K562 (cell line): ENCODE results near the gene TRAPPC1. TPM values are rescaled to one million over a fixed set of nuclear protein-coding genes. Genes with fewer than 3 reads are reported as not detected.

Experiments
- ATAC-seq: fragments of 200-7000 bp; cut with Tn5 transposase; 3 replicates; pipeline ENCODE4 v1.9.1; 2020; ENCODE audit warnings: moderate library complexity
- BruUV-seq: library from RNA; stranded (reverse); fragments of 400-500 nt; replicated peaks from 2 replicates; lab custom pipeline; 2021; lab: Mats Ljungman, UMichigan
- CTCF ChIA-PET: fragments of 300-600 bp; formaldehyde crosslinking; extraction: SDS; loops from one replicate; lab custom pipeline; 2021; ENCODE audit warnings: low intra/inter-chr PET ratio; lab: Yijun Ruan, JAX
- POLR2A ChIA-PET: fragments of 300-600, 350-650 bp; sonication (Branson Sonifier 250); formaldehyde crosslinking; extraction: SDS; loops from one replicate; lab custom pipeline; 2021; ENCODE audit warnings: antibody characterized with exemption, inconsistent platforms; lab: Yijun Ruan, JAX
- DNase-seq, 4 experiments: peaks; one replicate each; pipeline versions ENCODE4 v3.0.0 to v3.0.0-alpha.2; 2011 to 2018; ENCODE audit warnings: low spot score in 3 of 4, mixed read lengths in 3 of 4; ENCODE audit errors: extremely low read depth in 1 of 4
- FAIRE-seq: peaks from 2 replicates; lab custom pipeline; 2011; peaks lifted over from hg19 to GRCh38; lab: Jason Lieb, UNC
- H2AFZ ChIP-seq: 2 replicates; pipeline ENCODE4 v1.6.0; 2011; ENCODE audit warnings: low read depth, low read length, control low read depth, inconsistent platforms
- H3K27ac ChIP-seq: fragments of 200-600 bp; 3 replicates; pipeline ENCODE4 v1.8.0; 2011; ENCODE audit warnings: low read depth, mild to moderate bottlenecking, control low read depth, inconsistent platforms, low read length, moderate library complexity, mixed read lengths; ENCODE audit errors: extremely low read depth
- H3K27me3 ChIP-seq, 2 experiments: fragments of 300-600 bp in 1 of 2; 2 replicates in 1 of 2; 3 replicates in 1 of 2; pipeline versions ENCODE4 v1.6.0 to v1.8.0; 2011; ENCODE audit warnings: inconsistent platforms in 2 of 2, low read length in 2 of 2, mild to moderate bottlenecking in 1 of 2, mixed read lengths in 1 of 2, moderate library complexity in 1 of 2; ENCODE audit not compliant: control insufficient read depth in 2 of 2, insufficient read depth in 2 of 2
- H3K36me3 ChIP-seq: fragments of 300-600 bp; 3 replicates; pipeline ENCODE4 v1.8.0; 2011; ENCODE audit warnings: mild to moderate bottlenecking, low read length, inconsistent platforms; ENCODE audit not compliant: control insufficient read depth, insufficient read depth
- H3K4me1 ChIP-seq, 2 experiments: fragments of 200-600 bp in 1 of 2; replicated peaks in 1 of 2; 2 replicates in 1 of 2; 3 replicates in 1 of 2; pipeline versions ENCODE4 v1.5.1 to v1.8.0; 2011; ENCODE audit warnings: inconsistent platforms in 2 of 2, low read length in 2 of 2, mild to moderate bottlenecking in 1 of 2, mixed read lengths in 1 of 2, moderate library complexity in 1 of 2; ENCODE audit not compliant: control insufficient read depth in 2 of 2, insufficient read depth in 2 of 2
- H3K4me2 ChIP-seq: 2 replicates; pipeline ENCODE4 v1.6.1; 2011; ENCODE audit warnings: low read length, control low read depth, inconsistent platforms, mixed read lengths; ENCODE audit not compliant: insufficient read depth
- H3K4me3 ChIP-seq: fragments of 200-600 bp; sonication (generic), shearing (Covaris generic); 2 replicates; pipeline ENCODE4 v1.5.1; 2016; ENCODE audit warnings: control low read depth, inconsistent platforms
- H3K79me2 ChIP-seq: fragments of 200-600 bp; 3 replicates; pipeline ENCODE4 v1.8.0; 2011; ENCODE audit warnings: low read length, inconsistent platforms; ENCODE audit not compliant: control insufficient read depth, insufficient read depth
- H3K9ac ChIP-seq, 2 experiments: 2 replicates each; pipeline versions ENCODE4 v1.6.0 to v1.6.1; 2011; ENCODE audit warnings: low read depth in 2 of 2, low read length in 2 of 2, control low read depth in 1 of 2, inconsistent platforms in 1 of 2, mild to moderate bottlenecking in 1 of 2, mixed read lengths in 1 of 2; ENCODE audit not compliant: insufficient read depth in 1 of 2
- H3K9me1 ChIP-seq: one replicate; pipeline ENCODE4 v1.6.0; 2011; ENCODE audit warnings: inconsistent platforms, mild to moderate bottlenecking, low read length, moderate library complexity; ENCODE audit not compliant: control insufficient read depth, insufficient read depth
- H3K9me3 ChIP-seq: replicated peaks from 2 replicates; pipeline ENCODE4 v1.5.1; 2011; ENCODE audit warnings: low read depth, low read length, inconsistent platforms; ENCODE audit not compliant: control insufficient read depth, insufficient read depth
- H4K20me1 ChIP-seq: replicated peaks from 2 replicates; pipeline ENCODE4 v1.6.1; 2011; ENCODE audit warnings: low read length, inconsistent platforms, mixed read lengths; ENCODE audit not compliant: control insufficient read depth, insufficient read depth
- ARID3B ChIP-seq: fragments of 250-450 bp; sonication (Bioruptor Pico); IDR thresholded peaks from 2 replicates; pipeline ENCODE4 v1.4.0; 2020; ENCODE audit warnings: borderline replicate concordance
- ARNT ChIP-seq, 2 experiments: fragments of 450-650 bp; IDR thresholded peaks; 2 replicates each; pipeline ENCODE4 v1.6.1; 2016; ENCODE audit warnings: mild to moderate bottlenecking in 1 of 2
- BRCA1 ChIP-seq, 2 experiments: fragments of 450-650 bp in 1 of 2; sonication (generic) in 1 of 2; formaldehyde crosslinking in 1 of 2; IDR thresholded peaks; 2 replicates each; pipeline versions ENCODE4 v1.5.0 to v1.6.1; 2017 to 2020; ENCODE audit warnings: mild to moderate bottlenecking in 1 of 2, missing genetic modification reagents in 1 of 2
- BRF2 ChIP-seq: IDR thresholded peaks from 3 replicates; pipeline ENCODE4 v1.6.1; 2011; ENCODE audit warnings: borderline replicate concordance, mild to moderate bottlenecking; ENCODE audit not compliant: insufficient read length, insufficient read depth
- ESRRA ChIP-seq: fragments of 450-650 bp; IDR thresholded peaks from 2 replicates; pipeline ENCODE4 v1.6.1; 2014; ENCODE audit warnings: low read depth, mild to moderate bottlenecking, moderate library complexity, borderline replicate concordance
- IFI16 ChIP-seq: fragments of 250-450 bp; sonication (Bioruptor Pico); IDR thresholded peaks from 2 replicates; pipeline ENCODE4 v2.1.2; 2022; ENCODE audit warnings: mild to moderate bottlenecking, inconsistent platforms
- MAX ChIP-seq: sonication (generic); formaldehyde crosslinking; IDR thresholded peaks from 2 replicates; pipeline ENCODE4 v1.9.0; 2022; ENCODE audit warnings: mild to moderate bottlenecking, missing genetic modification reagents
- MCM2 ChIP-seq: fragments of 450-650 bp; IDR thresholded peaks from 2 replicates; pipeline ENCODE4 v1.6.1; 2017; ENCODE audit warnings: low read depth, mild to moderate bottlenecking
- ZNF224 ChIP-seq: sonication (generic); formaldehyde crosslinking; IDR thresholded peaks from 2 replicates; pipeline ENCODE4 v1.8.0; 2022; ENCODE audit warnings: mild to moderate bottlenecking, missing genetic modification reagents
- ZNF232 ChIP-seq: sonication (generic); formaldehyde crosslinking; IDR thresholded peaks from 2 replicates; pipeline ENCODE4 v1.8.0; 2022; ENCODE audit warnings: mild to moderate bottlenecking, missing genetic modification reagents
- ZNF395 ChIP-seq: fragments of 200-800 bp; sonication (Bioruptor generic); IDR thresholded peaks from 2 replicates; pipeline ENCODE4 v1.6.1; 2017; ENCODE audit warnings: missing genetic modification characterization, missing compliant biosample characterization
- ZNF518B ChIP-seq: fragments of 250-450 bp; sonication (Bioruptor Pico); IDR thresholded peaks from 2 replicates; pipeline ENCODE4 v1.5.0; 2021; ENCODE audit warnings: mild to moderate bottlenecking, moderate library complexity
- WGBS: fragments of 100-300 bp; shearing (Covaris generic); methylation state at CpG from one replicate; pipeline ENCODE4 v1.1.6; 2016; ENCODE audit warnings: low coverage, mixed read lengths; ENCODE audit not compliant: insufficient coverage; ENCODE audit errors: missing lambda C conversion rate; 5-methylcytosine and 5-hydroxymethylcytosine counted together
- in situ Hi-C: fragments of 300-500 bp; cut with MboI; formaldehyde crosslinking; loops from 4 replicates; pipeline ENCODE4 v1.15.0; 2018; ENCODE audit warnings: inconsistent platforms, mixed read lengths
- intact Hi-C: fragments of 100-400 bp; cut with micrococcal nuclease; formaldehyde crosslinking; loops from 2 replicates; pipeline ENCODE4 v1.14.2; 2022
- polyA plus RNA-seq, 8 experiments: library from polyadenylated mRNA; depleted of rRNA in 4 of 8; stranded (reverse) in 5 of 8; unstranded in 3 of 8; fragments of >200 nt; fragmentation: Nextera tagmentation in 2 of 8; fragmentation: Illumina TruSeq in 1 of 8; extraction: Ambion mirVana in 2 of 8; extraction: Trizol in 1 of 8; gene quantifications; 2 replicates each; pipeline versions ENCODE4 v1.2.1 to v1.2.3, GENCODE V29; 2011 to 2014; ENCODE audit warnings: inconsistent platforms in 1 of 8, missing spikeins in 1 of 8
- total RNA-seq, 7 experiments: library from RNA; depleted of rRNA in 6 of 7; stranded (reverse); fragments of >200 nt in 6 of 7; fragmentation: Illumina TruSeq in 2 of 7; extraction: Trizol in 2 of 7; gene quantifications; 2 replicates each; pipeline versions ENCODE4 v1.2.1 to v1.2.3, GENCODE V29; 2011 to 2021; ENCODE audit warnings: low replicate concordance in 1 of 7

The TRAPPC1 gene
- total and polyA plus RNA-seq, 9 of the 15 experiments (the other 6 are each of a cell fraction or from before 2014, with no cell fraction given): 11.7 to 82.8 (median 36.2) TPM

GRCh38 chr17:7961421-7961820 lies 29.7 kb upstream of the TRAPPC1 start:
- no peaks in the 10 kb centered on the region for H3K36me3 ChIP-seq
- H3K4me3 ChIP-seq: no peak overlapping the region
- H3K9ac ChIP-seq: no peak overlapping the region
- intact Hi-C loops (no loop called here), in situ Hi-C loops (no loop called here)
- FAIRE-seq (no peak), ATAC-seq (no peak), DNase-seq (no peak)
- H3K9me1 ChIP-seq: no peaks in the 10 kb centered on the region
- CTCF ChIA-PET: no interaction called here
- no peak overlapping the region for H3K4me2 ChIP-seq
- H3K9me3 ChIP-seq: no peaks in the 10 kb centered on the region
- no peaks in the 10 kb centered on the region for H4K20me1 ChIP-seq
- H3K4me1 ChIP-seq: no peaks in the 10 kb centered on the region; a peak in 1 of 5 replicates
- peaks cover 3 to 5% of the 10 kb centered on the region in 2 experiments; a peak in 2 of 5 replicates for H3K27me3 ChIP-seq
- POLR2A ChIA-PET: interaction anchor here (1.7 to 1.9 kb wide), 2 partner anchors 17 to 19 kb away, joined by 5 to 7 read pairs; no protein-coding TSS in a partner anchor
- TF ChIP-seq ZNF224 (no peak), ARID3B (CRISPR knock-in tag) (no peak), ZNF232 (CRISPR knock-in tag) (no peak), IFI16 (CRISPR knock-in tag) (no peak), BRF2 (no peak), MCM2 (no peak), MAX (no peak), ZNF518B (CRISPR knock-in tag) (no peak), ZNF395 (CRISPR knock-in tag) (no peak), ESRRA (no peak), ARNT (IDR thresholded peaks at IDR 0.05) (no peak), BRCA1 (IDR thresholded peaks at IDR 0.05) (no peak), BRCA1 (CRISPR knock-in tag; IDR thresholded peaks at IDR 0.05) (no peak)
- H2AFZ ChIP-seq: no peak overlapping the region
- 0% methylated on average over 2 of the region's 2 CpGs for WGBS
- no TSS peak for BruUV-seq
- no peak overlapping the region for H3K27ac ChIP-seq
- no peaks in the 10 kb centered on the region for H3K79me2 ChIP-seq
